Nephron (organoid): ENCODE data around the gene NDUFB8.

ENCODE experiments used
- H3K27ac Mint-ChIP-seq, 3 experiments: 2 replicates each; pipeline ENCODE4 v1.8.0; 2020; ENCODE audit warnings: mixed read lengths in 3 of 3, mild to moderate bottlenecking in 2 of 3, moderate library complexity in 1 of 3
- H3K27me3 Mint-ChIP-seq: 2 replicates; pipeline ENCODE4 v1.8.0; 2021; ENCODE audit warnings: low read depth, mild to moderate bottlenecking, moderate library complexity, mixed read lengths
- H3K36me3 Mint-ChIP-seq: 2 replicates; pipeline ENCODE4 v1.8.0; 2020; ENCODE audit warnings: low read depth, mixed read lengths
- H3K4me1 Mint-ChIP-seq: 2 replicates; pipeline ENCODE4 v1.8.0; 2020; ENCODE audit warnings: mixed read lengths
- H3K4me3 Mint-ChIP-seq, 3 experiments: 2 replicates each; pipeline ENCODE4 v1.8.0; 2020; ENCODE audit warnings: mild to moderate bottlenecking in 3 of 3, mixed read lengths in 3 of 3, moderate library complexity in 2 of 3
- H3K9me3 Mint-ChIP-seq: 2 replicates; pipeline ENCODE4 v1.8.0; 2020; ENCODE audit warnings: mixed read lengths
- TF ChIP-seq, protein P1 (sequence below), 3 experiments: fragments of 200-600 bp; sonication (generic); IDR thresholded peaks; one replicate each; pipeline ENCODE4 v1.5.0; 2021; ENCODE audit warnings: antibody characterized with exemption in 3 of 3; ENCODE audit not compliant: unreplicated experiment in 3 of 3

NDUFB8 gene

DNA sequence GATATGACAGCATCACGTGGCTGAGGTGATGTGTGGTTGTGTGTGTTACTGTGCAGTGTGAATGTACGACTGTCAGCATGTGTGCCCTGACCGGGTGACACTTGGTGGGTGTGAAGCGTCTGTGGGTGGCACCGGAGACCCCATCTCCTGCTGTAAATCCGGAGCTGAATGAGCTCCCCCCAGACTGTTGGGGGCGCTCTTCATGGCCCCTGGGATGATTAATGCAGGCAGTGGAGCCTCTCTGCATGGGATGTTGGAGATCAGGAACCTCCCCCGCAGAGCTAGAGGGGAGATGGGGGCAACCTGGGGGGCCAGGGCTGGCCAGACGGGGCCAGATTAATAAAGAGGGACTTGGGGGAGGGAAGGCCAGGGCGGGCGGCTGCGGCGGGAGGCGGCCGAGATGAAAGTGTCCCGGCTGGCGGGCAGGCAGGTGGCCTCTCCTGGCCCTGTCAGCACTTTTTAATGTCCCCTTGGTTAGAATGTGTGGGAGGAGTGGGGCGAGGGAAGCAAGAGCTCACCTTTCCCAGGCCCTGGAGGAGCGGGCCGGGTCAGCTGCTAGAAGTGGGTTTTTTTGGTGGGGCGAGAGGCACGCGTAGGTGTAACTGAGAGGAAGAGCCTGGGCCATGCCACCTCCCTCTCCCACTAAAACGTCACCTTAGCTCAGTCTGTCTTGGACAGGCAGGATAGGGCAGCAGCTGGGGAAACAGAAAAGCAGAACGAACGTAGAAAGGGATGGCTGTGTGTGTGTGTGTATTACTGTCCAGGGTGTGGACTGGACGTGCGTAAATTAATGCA is 40.2 kb upstream of the NDUFB8 start:
- no peaks in the 10 kb centered on the region for H3K4me1 Mint-ChIP-seq
- H3K27ac Mint-ChIP-seq = no peak overlapping the region
- no peak overlapping the region for H3K4me3 Mint-ChIP-seq
- H3K27me3 Mint-ChIP-seq = peaks cover 27% of the 10 kb centered on the region
- no peaks in the 10 kb centered on the region for H3K9me3 Mint-ChIP-seq
- no peaks in the 10 kb centered on the region for H3K36me3 Mint-ChIP-seq
- TF ChIP-seq, protein P1, sequence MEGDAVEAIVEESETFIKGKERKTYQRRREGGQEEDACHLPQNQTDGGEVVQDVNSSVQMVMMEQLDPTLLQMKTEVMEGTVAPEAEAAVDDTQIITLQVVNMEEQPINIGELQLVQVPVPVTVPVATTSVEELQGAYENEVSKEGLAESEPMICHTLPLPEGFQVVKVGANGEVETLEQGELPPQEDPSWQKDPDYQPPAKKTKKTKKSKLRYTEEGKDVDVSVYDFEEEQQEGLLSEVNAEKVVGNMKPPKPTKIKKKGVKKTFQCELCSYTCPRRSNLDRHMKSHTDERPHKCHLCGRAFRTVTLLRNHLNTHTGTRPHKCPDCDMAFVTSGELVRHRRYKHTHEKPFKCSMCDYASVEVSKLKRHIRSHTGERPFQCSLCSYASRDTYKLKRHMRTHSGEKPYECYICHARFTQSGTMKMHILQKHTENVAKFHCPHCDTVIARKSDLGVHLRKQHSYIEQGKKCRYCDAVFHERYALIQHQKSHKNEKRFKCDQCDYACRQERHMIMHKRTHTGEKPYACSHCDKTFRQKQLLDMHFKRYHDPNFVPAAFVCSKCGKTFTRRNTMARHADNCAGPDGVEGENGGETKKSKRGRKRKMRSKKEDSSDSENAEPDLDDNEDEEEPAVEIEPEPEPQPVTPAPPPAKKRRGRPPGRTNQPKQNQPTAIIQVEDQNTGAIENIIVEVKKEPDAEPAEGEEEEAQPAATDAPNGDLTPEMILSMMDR (IDR thresholded peaks at IDR 0.05; ENCODE audit: unreplicated experiment in 3 of 3) = peak; percentile 14 to 46 (median 24)

DNA sequence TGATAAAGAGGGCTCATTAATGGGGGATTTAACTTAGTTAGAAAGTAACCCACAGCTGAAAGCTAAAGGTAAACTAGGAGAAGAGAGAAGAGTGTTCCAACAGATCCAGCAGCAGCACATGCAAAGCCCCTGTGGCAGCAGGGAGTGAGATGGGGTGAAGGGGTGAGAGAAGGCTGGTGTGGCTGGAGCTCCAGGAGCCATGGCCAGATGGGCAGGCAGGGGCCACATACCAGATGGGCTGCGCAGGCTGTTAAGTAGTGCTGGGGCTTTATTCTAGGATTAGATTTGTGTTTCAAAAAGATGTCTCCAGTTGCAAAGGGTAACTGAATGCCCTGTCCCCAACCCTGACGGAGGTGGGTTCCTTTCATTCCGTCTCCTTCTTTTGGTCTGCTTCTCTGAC is 39.2 kb upstream of the NDUFB8 start:
- TF ChIP-seq, protein P1 (IDR thresholded peaks at IDR 0.05; ENCODE audit: unreplicated experiment in 3 of 3) = no peak

DNA sequence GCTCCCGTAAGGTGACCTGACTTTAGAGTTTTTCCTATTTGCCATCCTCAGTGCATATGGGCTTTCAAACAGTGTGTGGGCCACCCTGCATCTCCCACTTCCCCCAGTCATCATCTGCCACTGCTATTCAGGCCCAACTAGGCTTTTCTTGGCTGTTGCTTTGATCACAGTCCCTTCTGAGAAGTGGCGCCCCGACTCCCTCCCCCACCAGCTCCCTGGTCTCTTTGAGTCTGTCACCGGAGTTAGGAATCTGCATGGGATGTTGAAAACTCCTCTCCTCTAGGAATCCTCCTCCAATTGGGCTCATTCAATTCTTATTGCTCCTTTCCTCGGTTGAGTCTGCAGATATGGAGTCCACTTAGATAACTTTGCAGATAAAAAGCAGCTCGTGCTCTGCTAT is 38.2 kb upstream of the NDUFB8 start:
- peak overlapping the region in 1 of 3 experiments; percentile 25 for H3K27ac Mint-ChIP-seq
- H3K9me3 Mint-ChIP-seq = no peaks in the 10 kb centered on the region
- no peaks in the 10 kb centered on the region for H3K4me1 Mint-ChIP-seq
- peaks cover 36% of the 10 kb centered on the region for H3K27me3 Mint-ChIP-seq
- no peaks in the 10 kb centered on the region for H3K36me3 Mint-ChIP-seq
- TF ChIP-seq, protein P1 (IDR thresholded peaks at IDR 0.05; ENCODE audit: unreplicated experiment in 3 of 3) = no peak
- H3K4me3 Mint-ChIP-seq = no peak overlapping the region

More for the DNA sequence above, 39.2 kb upstream of the NDUFB8 start:
- Mint-ChIP-seq H3K27me3 (peaks cover 32% of the 10 kb centered on the region), H3K36me3 (no peaks in the 10 kb centered on the region), H3K4me1 (no peaks in the 10 kb centered on the region), H3K4me3 (no peak overlapping the region), H3K9me3 (no peaks in the 10 kb centered on the region), H3K27ac (no peak overlapping the region)

DNA sequence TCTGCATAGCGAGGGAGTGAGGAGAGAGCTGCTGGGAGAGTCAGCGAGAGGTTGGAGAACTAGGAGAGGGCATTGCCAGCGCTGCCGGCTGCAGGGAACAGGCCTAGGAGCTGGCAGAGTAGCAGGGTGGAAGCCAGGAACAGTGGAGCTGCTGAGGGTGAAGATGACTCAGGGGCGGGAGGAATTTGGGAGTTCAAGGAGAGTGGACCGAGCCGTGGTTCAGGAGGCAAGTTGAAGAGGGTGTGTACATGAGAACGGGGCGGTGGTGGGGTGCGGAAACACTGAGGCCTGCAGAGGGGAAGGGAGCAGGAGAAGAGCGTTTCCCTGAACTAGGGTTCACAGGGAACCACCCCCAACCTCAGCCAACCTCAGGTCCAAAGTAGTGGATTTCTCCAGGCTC is 37.6 kb upstream of the NDUFB8 start:
- H3K4me1 Mint-ChIP-seq = no peaks in the 10 kb centered on the region
- no peaks in the 10 kb centered on the region for H3K36me3 Mint-ChIP-seq
- TF ChIP-seq, protein P1 (IDR thresholded peaks at IDR 0.05; ENCODE audit: unreplicated experiment in 3 of 3) = no peak
- H3K27me3 Mint-ChIP-seq = peaks cover 36% of the 10 kb centered on the region
- no peak overlapping the region for H3K4me3 Mint-ChIP-seq
- H3K27ac Mint-ChIP-seq = no peak overlapping the region
- H3K9me3 Mint-ChIP-seq = no peaks in the 10 kb centered on the region

DNA sequence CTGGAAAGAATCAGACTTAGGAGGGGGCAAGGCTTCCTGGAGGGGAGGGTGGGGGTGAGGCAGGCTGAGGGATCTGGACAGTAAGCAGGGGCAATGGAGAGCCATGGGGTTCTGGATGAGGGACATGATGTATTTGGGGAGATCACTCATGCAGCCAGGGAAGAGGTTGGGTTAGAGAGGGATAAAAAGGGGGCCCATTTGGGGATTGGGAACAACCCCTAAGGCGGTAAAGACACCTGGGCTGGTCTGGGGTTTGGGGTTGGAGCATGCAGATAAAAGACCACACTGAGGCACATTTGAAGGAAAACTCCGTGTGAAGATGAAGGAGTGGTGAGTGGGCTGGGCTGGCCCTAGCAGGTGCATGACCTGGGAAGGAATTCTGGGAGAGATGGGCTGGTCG is 36.9 kb upstream of the NDUFB8 start:
- H3K27me3 Mint-ChIP-seq = peaks cover 36% of the 10 kb centered on the region
- H3K4me3 Mint-ChIP-seq = no peak overlapping the region
- no peaks in the 10 kb centered on the region for H3K4me1 Mint-ChIP-seq
- H3K36me3 Mint-ChIP-seq = no peaks in the 10 kb centered on the region
- no peaks in the 10 kb centered on the region for H3K9me3 Mint-ChIP-seq
- H3K27ac Mint-ChIP-seq = no peak overlapping the region
- TF ChIP-seq, protein P1 (IDR thresholded peaks at IDR 0.05; ENCODE audit: unreplicated experiment in 3 of 3) = no peak
